Astrocyte of the cerebellum (primary cell): ENCODE measurements around the gene DEAF1.

Experiments
- DNase-seq: peaks from one replicate; pipeline ENCODE4 v3.0.0-alpha.2; 2011; ENCODE audit warnings: low read depth
- H3K4me3 ChIP-seq: 2 replicates; pipeline ENCODE4 v1.5.1; 2011; ENCODE audit warnings: mild to moderate bottlenecking, low read depth, low read length, moderate library complexity
- CTCF ChIP-seq: IDR thresholded peaks from 2 replicates; pipeline ENCODE4 v1.5.1; 2012; ENCODE audit warnings: low read length, low read depth, moderate library complexity, mild to moderate bottlenecking; ENCODE audit errors: missing control alignments
- in situ Hi-C: cut with HindIII; loops from 2 replicates; pipeline ENCODE4 v1.10.0; 2017; ENCODE audit warnings: low sequenced_read_pairs

The DEAF1 gene

GRCh38 chr11:704228-704674 is 9.2 kb upstream of the DEAF1 start:
- in situ Hi-C loops: no loop called here
- no peak overlapping the region for H3K4me3 ChIP-seq
- TF ChIP-seq CTCF: no peak
- no peak for DNase-seq

GRCh38 chr11:703506-703905 is 8.5 kb upstream of the DEAF1 start:
- no peak for DNase-seq
- no peak overlapping the region for H3K4me3 ChIP-seq
- no peak for TF ChIP-seq CTCF
- in situ Hi-C loops: no loop called here

- no peak for TF ChIP-seq CTCF
- no peak overlapping the region for H3K4me3 ChIP-seq
- in situ Hi-C loops: no loop called here
- no peak for DNase-seq
Observed at GRCh38 chr11:702462-703461, 7.7 kb upstream of the DEAF1 start.

- no peak for TF ChIP-seq CTCF
- in situ Hi-C loops: no loop called here
- no peak overlapping the region for H3K4me3 ChIP-seq
- DNase-seq: no peak
Observed at GRCh38 chr11:701741-702461, 6.9 kb upstream of the DEAF1 start.

GRCh38 chr11:699753-700152 is 4.7 kb upstream of the DEAF1 start:
- in situ Hi-C loops: no loop called here
- no peak for TF ChIP-seq CTCF

GRCh38 chr11:699116-699508 is 4.1 kb upstream of the DEAF1 start:
- no peak overlapping the region for H3K4me3 ChIP-seq
- no peak for DNase-seq
- TF ChIP-seq CTCF: no peak
- in situ Hi-C loops: no loop called here

More at GRCh38 chr11:699753-700152, 4.7 kb upstream of the DEAF1 start:
- DNase-seq: no peak
- no peak overlapping the region for H3K4me3 ChIP-seq
